Cardiac septum (tissue), 1 donor: ENCODE data around the gene SNX30. TPM values are rescaled to one million over a fixed set of nuclear protein-coding genes. Genes with fewer than 3 reads are reported as not detected.

ENCODE experiments used
- DNase-seq: peaks from one replicate; pipeline ENCODE4 v3.0.0-alpha.2; 2020; ENCODE audit warnings: low spot score
- intact Hi-C: fragments of 100-400 bp; cut with DNase I; formaldehyde crosslinking; loops from one replicate; pipeline ENCODE4 v1.14.0; 2022
- total RNA-seq: library from RNA; stranded (reverse); fragmentation: NEBNext Ultra II Directional; extraction: Animal tissue kit (Norgen Biotek cat#: 25700); gene quantifications from one replicate; pipeline ENCODE4 v1.2.1, GENCODE V29; 2021
- donor health status: DM: no; HTN: no; CAD: no.

Gene SNX30
- total RNA-seq, 1 donor from 2014 or later = 4.5 TPM

DNA sequence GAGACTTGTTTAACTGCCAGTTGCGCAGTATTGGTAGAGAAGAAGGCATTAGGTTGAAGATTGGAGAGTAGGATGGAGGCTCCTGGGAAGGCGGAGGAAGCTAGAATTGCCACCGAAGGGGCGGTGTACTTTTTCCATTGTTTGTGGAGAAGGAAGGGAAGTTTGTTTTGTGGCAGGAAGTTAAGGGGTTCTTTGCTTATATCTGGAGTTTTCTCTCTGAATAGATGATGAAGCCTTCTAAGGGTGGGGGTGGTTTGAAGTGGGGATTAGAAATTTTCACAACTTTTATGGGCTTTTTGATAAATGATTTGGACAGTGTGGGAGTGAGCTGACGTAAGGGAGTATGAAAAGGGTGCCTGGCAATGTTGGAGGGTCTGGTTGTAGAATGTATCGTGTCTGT, 59.3 kb downstream of the SNX30 start:
- no peak for DNase-seq
- intact Hi-C loops = loop anchor here (10.0 kb wide), 1 partner anchor 365 kb away; no protein-coding TSS in a partner anchor

DNA sequence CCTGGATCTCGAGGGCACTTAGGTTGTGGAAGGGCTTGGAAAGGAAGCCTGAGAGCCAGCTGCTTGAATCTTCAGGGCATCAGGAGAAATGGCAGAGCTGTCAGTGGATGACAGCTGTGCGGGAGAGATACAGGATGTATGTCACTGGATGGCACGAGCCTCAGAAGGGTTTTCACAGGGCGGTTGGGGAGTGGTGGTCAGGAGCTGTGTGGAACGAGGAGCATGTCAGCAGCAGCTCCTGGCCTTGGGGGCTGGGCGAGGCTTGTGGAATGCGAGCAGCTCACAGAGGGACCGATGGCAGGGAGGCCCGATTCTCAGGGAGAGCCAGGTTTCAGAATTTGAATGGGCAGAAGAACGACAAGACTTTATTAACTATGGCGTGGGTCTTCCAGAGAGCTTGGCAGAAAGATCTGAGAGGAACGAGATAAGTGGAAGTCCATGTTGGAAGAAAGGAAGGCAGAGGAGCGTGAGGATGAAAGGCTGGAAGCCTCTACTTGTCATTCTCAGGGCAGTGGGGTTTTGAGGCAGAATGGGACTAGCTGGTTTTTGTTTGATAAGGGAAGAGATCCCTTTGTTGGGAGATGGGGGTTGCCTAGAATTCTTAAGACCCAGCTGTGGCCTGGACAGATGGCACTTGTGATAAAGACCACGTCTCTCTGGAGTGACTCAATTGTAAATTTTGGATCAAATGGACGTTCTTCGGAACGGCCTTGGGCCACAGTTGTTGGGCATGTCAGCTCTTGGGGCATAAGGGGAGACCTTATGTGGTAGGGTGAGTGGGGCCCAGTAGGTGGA, 60.3 kb downstream of the SNX30 start:
- intact Hi-C loops = loop anchor here (10.0 kb wide), 1 partner anchor 366 kb away; no protein-coding TSS in a partner anchor
- no peak for DNase-seq

DNA sequence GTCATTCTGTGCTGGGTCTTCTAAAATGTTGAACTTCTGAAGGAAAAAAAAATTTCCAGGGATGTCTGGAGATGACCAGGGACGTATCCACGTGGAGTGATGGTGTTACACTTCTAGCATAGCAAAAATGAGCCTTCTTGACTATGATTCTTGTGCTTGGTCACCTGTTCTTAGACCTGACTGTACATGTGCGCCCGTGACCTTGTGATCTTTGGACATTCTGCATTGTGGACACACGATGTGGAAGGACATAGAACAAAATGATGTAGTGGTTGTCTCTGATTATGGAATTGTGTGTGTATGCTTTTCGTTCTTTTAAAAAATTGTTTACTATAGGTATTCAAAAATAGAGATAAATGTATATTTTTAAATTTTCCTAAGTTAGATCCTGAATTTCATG, 61.0 kb downstream of the SNX30 start:
- no peak for DNase-seq
- intact Hi-C loops = loop anchor here (10.0 kb wide), 1 partner anchor 367 kb away; no protein-coding TSS in a partner anchor

DNA sequence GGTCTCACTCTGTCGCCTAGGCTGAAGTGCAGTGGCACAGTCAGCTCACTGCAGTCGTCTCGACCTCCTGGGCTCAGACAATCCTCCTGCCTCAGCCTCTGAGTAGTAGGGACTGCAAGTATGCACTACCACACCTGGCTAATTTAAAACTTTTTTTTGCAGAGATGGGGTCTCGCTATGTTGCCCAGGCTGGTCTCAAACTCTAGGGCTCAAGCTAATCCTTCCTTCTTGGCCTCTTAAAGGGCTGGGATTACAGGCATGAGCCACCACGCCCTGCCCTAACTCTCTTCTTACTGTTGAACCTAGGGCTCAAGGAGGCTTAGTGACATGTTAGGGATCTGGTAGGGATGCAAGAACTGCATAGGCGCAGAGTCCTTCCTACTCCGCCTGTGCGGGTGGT, 65.3 kb downstream of the SNX30 start:
- DNase-seq = no peak
- intact Hi-C loops = loop anchor here (2.0 to 10.0 kb wide), 3 partner anchors 64 to 371 kb away; partner anchors contain the start of genes INIP and SNX30

DNA sequence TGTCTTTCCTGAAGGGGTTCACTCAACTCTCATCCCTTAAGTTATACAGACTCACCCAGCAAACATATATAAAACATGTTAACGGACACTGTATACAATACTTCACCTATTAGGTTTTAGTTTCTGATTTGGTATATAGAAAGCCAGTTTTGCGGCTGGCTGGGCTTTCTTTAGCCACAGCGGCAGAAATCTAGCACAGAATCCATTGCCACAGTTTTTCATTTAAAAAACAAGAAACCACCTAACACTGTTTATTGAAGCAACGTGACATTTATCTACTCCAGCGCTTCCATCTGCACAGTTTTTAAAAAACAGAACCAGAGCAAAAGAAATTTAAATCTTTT, 67.3 kb downstream of the SNX30 start:
- no peak for DNase-seq
- intact Hi-C loops = loop anchor here (2.0 to 10.0 kb wide), 3 partner anchors 66 to 373 kb away; partner anchors contain the start of genes INIP and SNX30

DNA sequence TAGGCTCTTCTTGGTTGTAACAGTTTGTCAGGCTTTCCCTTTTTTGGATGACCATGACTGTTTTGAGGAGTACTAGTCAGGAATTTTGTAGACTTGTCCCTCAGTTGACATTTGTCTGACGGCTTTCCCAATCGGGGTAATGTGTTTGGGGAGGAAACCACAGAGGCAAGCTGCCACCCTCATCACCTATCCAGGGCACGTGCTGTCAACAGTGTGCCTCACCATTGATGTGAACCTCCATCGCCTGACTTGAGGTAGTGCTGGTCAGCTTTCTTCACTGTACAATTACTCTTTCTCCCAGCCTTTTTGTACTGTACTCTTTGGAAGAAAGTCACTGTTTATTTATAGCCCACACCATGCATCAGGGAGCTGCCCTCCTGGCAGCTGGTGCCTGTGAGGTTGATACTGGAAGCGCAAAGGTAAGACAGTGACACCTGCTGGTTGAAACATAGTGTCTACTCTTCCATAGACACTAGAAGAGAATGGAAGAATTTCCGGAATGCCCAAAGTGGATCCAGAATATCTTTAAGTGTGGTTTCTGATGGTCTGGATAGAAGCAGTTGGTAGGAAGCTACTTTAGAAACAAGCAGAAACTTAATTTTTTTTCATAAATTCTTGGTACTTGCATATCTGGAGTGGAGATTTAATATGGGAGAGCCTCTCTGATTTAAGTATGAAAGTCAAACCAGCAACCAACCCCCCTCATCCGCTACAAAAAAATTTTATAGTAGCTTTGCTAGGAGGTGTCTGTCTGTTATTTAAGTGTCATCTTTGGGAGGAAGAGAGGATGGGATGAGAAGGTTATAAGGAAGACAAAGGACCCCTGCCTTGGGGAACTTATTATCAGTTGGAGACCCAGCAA, 69.3 kb downstream of the SNX30 start:
- intact Hi-C loops = loop anchor here (5.0 to 10.0 kb wide), 2 partner anchors 68 to 375 kb away; partner anchors contain the start of gene SNX30
- no peak for DNase-seq

DNA sequence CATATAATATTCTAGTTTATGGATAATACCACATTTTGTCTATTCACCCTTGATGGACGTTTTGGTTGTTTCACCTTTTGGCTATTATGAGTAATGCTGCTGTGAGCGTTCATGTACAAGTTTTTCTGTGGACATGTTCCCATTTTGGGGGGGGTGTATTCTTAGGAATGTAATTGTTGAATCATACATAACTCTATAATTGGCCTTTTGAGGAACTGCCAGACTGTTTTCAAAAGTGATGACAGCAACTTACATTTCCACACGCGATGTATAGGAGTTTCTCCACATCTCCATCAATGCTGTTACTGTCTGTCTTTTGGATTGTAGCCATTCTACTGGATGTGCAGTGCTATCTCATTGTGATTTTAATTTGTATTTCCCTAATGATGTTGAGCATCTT, 70.3 kb downstream of the SNX30 start:
- intact Hi-C loops = no loop called here
- no peak for DNase-seq

DNA sequence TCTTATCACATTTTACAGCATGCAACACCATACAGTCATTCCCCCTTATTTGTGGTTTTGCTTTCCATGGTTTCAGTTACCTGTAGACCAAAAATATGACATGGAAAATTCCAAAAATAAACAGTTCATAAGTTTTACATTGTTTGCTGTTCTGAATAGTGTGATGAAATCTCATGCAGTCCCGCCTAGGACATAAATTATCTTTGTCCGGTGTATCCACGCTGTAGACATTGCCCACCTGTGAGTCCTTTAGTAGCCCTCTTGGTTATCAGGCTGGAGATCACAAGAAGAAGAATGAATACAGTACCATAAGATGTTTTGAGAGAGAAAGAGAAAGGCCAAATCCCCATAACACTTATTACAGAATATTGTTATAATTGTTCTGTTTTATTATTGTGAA, 72.1 kb downstream of the SNX30 start:
- no peak for DNase-seq
- intact Hi-C loops = no loop called here

DNA sequence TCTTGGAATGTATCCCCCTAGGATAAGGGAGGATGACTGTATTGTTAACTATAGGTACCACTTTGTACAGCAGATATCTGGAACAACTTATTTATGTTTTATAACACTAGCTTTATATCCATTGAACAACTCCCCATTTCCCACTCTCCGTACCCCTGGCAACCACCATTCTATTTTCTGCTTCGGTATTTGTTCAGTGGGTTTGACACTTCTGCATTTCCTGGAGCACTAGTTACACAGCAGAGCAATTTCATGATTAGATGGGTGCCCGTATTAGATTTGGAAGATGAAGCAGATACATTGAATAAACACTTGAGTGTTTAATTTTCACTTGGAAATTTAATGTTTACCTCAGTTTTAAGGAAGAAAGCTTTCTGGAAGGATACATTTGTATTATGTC, 72.7 kb downstream of the SNX30 start:
- intact Hi-C loops = no loop called here
- DNase-seq = no peak

DNA sequence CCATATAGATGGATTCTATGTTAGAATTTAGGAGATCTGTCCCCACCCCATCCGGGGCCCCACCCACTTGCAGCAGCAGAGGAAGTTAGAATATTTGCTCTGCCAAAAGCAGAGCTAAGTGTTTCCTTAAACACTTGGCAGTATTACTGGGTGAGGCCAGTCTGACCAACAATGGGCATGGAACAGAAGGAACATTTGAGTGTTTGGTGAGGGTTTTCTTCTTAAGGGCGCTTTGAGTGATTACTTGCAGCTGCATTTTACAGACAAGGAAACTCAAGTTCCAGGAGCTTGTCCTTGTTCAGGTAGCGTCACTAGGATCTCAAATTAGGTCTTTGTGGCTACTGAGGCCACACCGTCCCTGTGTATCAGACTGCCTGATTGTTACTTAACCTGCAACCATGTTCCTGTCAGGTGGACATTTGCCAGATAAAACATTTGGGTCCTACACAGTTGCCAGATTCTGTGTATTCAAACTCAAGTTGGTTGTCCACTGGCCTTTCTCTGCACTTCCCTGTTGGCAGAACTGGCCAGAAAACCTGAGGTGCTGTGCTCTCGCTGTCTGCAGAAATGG, 80.8 kb downstream of the SNX30 start:
- DNase-seq = no peak
- intact Hi-C loops = no loop called here

DNA sequence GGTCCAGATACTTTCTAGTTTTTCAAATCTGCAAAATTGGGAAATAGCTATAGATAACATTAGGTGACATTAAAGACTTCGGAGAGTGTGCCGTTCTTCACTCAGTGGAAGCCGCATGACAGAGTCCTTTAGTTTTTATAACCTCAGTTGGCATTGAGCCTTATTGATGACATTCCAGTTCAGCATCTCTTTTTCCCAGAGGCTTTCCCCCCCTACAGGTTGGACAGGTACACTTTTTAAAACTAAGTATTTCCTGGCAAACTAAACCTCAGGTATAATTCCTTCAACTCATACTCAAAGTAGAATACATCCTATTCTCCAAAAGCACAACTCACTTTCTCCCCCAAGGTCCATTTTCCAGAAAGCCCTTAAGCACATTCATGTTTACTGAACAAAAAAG, 81.4 kb downstream of the SNX30 start:
- intact Hi-C loops = no loop called here

DNA sequence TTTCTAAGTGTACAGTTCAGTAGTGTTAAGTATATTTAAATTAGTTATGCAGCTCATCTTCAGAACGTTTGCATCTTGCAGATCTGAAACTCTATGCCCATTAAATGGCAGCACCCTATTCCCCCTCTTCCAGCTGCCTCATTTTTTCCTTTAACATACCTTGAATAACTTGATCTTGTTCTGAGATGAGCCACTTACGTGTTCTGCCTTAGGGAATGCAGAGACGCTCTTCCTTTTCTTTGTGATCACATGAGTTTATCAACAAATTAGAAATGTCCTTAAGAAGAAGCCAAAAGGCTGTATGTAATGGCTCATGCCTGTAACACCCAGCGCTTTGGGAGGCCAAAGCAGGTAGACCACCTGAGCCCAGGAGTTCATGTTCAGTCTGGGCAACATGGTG, 82.5 kb downstream of the SNX30 start:
- intact Hi-C loops = no loop called here
- DNase-seq = no peak

More for the DNA sequence above, 81.4 kb downstream of the SNX30 start:
- no peak for DNase-seq

DNA sequence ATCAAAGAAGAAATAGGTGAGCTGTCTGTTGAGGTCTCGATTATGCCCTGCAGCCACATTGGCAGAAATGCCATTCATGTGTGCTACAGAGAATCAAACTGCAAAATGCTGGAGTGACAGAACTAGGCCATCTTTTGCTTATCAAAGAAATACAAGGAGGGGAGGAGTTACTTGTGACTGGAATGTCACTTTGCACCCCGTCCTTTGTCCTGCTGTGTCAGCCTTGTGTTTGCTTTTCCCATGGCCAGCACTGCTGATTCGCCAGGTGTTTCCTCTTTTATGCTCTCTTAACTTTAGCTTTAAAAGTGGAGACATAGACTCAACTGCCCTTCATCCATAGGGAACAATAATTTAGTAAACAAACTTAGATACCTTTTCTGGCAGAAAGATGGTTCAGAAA, 85.8 kb downstream of the SNX30 start:
- intact Hi-C loops = no loop called here
- DNase-seq = no peak

DNA sequence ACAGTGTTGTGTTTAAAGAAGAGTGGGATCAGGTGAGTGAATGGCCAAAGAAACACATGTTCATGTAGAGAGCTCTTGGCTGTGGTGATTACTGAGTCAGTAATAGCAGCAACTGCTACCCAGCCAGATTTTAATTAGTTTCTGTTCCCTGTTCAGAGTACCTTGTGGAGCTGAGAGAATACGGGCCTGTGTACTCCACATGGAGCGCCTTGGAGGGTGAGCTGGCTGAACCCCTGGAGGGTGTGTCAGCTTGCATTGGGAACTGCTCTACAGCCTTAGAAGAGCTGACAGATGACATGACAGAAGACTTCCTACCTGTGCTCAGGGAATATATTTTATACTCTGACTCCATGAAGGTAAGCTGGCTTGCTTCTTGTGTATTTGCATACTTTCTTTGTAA, 87.8 kb downstream of the SNX30 start:
- no peak for DNase-seq
- intact Hi-C loops = no loop called here

DNA sequence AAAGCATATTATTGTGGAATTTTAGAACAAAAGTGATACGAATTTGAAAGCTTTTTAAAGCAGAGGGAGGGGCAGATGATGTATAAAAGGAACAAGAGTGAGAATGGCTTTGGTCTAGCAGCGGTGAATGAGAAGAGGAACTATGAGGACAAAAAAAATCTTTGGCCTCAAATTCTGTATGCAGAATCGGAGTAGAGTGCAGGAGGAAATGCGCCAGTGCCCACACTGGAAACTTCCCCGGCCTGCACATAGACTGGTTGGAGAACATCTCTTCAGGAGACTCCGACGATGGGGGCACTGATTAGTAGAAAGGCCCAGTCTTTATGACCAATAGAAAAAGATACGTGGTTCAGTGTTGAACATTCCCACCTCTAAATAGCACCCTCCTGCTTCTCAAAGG, 88.8 kb downstream of the SNX30 start:
- intact Hi-C loops = no loop called here
- DNase-seq = no peak

DNA sequence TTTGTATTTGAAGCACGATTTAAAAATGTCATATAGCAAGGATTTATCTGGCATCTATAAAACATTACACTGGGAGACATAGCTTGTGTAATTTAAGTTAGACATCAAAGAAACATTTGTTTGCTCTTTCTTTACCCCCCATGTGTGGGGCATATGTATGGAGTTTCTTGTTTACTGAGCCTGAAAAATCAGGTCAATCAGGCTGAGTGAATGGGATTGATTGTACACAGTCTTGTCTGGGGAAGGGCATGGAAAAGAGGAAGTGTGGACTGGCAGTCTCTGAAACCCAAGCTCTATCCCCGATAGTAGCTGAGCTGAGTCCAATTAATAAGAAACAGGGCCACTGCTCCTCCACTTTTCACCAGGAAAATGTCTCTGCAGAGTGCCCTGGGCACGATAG, 90.7 kb downstream of the SNX30 start:
- intact Hi-C loops = loop anchor here (5.0 kb wide), 1 partner anchor 61 kb away; no protein-coding TSS in a partner anchor

DNA sequence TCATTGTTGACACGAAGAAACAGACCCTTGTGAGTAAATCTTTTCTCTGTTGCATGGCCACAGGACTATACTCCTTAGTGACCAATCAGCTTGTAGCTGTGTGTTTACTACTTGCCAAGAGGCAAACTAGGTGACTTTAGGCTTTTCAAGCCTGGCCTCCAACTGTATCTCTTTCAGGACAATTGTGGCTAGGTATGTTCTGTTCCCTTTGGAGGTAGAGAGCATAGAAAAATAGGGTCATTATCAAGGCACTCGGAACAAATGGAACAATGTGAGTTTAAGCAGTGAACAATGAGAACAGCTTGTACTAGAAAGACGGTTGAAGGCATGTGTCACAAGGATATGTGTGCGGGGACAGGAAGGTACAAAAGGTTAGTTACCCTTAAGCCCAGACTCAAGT, 92.0 kb downstream of the SNX30 start:
- intact Hi-C loops = loop anchor here (5.0 kb wide), 1 partner anchor 60 kb away; no protein-coding TSS in a partner anchor
- DNase-seq = no peak

More for the DNA sequence above, 90.7 kb downstream of the SNX30 start:
- no peak for DNase-seq

DNA sequence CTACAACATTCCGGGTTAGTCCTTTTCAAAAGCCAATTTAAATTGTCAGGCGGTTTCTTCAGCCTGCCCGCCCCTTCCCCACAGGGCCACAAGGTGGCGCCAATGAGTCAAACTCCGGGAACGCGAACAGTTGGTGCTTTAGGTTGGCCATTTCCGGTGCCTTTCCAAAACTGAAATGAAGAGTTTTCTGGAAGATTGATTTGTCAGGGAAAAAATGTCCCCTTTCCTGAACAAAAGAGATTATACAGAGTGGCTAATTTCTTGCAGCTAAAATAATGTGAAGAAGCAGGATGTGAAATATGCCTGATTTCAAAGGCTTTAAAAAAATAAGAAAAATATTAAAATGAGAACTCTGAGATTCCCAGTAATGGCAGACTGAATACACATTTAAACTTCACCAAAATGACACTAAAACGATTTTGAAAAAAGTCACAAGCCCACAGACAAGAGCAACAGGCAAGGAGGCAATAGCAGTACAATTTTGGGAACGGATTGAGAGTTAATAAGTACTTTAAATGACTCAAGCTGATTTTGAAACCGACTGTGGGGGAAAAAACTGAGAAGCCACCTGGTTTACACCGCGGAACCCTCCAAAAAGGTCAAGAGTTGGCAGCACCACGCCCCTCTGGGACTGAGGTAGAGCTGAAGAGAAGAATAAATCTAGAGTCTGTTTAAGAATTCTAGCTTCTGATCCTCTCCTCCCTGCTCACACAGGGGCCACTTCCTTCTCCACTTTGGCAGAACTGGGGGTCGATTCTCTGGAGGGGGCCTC, 94.4 kb downstream of the SNX30 start:
- intact Hi-C loops = loop anchor here (5.0 kb wide), 1 partner anchor 57 kb away; no protein-coding TSS in a partner anchor
- DNase-seq = peak; percentile 90
